ENCODE results near the gene ARHGEF9.
"Not testable (repeated sequence)": the region's sequence is repeated elsewhere in the genome, so short reads cannot be mapped to it uniquely, and the experiment has no call there.

ARHGEF9 gene

DNA sequence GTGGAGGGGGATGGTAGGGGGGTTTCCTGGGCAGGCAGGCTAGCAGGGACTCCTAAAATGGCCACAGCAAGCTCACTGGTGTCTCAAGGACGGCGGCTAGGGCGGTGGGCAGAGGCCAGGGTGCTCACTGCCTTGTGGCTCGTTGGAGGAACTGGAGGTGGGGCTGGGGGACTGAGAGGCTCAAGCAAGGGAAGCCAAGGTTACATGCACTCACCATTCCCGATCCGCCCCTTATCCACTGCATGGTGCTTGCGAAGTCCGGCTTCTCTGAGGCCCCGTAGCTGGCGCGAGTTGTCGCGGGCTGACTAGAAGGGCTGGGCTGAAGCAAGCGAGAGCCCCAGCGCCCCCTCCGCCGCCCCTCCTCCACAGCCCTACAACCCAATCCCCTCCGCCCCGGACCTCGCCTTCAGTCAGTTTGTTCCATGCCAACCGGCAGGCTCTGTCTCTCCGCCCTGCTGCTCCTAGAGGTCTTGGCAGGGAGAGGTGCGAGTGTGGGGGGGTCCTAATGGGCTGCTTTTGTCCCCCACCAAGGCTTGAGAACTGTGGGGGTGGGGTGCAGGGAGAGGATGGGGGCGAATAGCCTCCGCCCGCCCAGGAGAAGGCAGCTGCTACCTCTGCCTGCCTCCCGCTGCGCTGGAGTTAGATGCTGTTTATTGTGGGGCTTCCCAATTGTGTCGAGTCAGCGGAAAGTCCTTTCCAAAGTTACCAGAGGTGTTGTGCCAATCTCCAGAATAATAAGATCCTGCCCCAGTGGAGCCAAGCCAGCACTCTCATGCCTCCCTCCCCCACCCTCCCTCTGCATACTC lies at the start of gene ARHGEF9:
TSS of gene ARHGEF9 (minus strand) at position 313 of the 806 bp plus-strand sequence. CDS start at position 244, 69 bp downstream.
- ATAC-seq = no peak

DNA sequence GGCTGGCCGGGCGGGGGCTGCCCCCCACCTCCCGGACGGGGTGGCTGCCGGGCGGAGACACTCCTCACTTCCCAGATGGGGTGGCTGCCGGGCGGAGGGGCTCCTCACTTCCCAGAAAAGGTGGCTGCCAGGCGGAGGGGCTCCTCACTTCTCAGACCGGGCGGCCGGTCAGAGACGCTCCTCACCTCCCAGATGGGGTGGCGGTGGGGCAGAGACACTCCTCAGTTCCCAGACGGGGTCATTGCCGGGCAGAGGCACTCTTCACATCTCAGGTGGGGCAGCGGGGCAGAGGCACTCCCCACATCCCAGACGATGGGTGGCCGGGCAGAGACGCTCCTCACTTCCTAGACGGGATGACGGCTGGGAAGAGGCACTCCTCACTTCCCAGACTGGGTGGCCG lies 40.4 kb upstream of the ARHGEF9 start:
- not testable (repeated sequence) for ATAC-seq

DNA sequence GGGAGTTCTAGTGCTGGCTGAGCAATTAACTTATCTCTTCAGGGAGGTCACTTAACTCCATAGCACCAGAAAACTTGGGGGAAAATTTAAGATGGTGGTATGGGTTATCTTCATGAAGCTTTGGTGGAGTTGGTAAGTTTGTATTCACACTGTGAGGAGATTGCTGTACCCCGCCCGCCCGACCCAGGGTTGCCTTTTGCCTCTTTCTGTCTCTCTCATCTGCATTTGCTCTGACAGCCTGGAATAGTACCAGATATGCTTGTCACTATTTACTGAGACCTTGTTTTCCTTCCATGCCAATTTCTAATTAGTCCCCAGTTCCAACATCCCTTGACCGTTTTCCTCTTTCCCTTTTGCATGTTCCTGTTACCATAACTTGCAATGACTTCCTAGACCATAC lies 33.1 kb upstream of the ARHGEF9 start:
- no peak for ATAC-seq

DNA sequence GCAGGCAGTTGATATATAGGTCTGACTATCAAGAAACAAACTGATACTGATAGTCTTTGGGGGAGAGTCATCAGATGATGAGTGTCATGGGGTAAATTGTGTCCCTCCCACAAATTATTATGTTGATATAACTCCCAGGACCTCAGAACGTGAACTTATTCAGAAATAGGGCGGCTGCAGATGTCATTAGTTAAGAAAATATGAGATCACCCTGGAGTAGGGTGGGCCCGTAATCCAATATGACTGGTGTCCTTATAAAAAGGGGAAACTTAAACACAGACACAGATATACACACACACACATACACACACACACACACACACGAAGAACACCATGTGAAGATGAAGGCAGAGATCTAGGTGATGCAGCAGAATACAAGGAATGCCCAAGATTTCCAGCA lies 32.7 kb upstream of the ARHGEF9 start:
- ATAC-seq = no peak

DNA sequence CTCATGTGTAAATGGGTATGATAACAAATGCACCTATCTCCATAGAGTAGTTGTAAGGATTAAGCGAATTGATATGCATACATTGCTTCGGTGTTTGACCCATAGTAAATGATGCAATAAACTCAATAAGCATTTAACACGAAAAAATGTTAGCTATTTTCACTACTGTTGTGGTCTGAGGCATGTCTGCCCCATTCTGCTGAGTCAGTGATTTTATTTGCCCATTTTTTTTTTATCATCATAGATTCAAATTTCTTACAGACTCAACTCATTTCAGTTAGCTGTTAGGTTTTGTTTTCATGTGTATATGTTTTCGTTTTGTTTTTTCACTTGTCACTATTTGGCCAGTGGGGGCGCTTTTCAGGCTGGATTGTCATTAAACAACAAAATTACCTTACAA lies 27.8 kb upstream of the ARHGEF9 start:
- no peak for ATAC-seq

DNA sequence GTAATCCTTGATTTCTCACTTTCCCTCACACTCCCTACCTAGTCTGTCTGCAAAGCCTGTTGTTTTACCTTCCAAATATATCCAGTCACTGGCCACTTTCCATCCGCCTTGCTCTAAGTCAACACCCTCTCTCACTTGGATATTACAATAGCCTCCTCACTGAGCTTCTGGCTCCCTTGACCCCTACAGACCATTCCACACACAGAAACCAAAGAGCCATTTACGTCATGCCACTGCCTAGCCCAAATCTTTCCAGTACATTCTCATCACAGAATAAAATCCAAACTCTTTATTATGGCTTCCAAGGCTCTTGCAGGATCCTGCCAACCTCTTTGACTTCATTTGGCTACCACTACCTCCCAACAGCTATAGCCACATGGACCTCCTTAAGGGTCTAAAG lies 25.7 kb upstream of the ARHGEF9 start:
- no peak for ATAC-seq

DNA sequence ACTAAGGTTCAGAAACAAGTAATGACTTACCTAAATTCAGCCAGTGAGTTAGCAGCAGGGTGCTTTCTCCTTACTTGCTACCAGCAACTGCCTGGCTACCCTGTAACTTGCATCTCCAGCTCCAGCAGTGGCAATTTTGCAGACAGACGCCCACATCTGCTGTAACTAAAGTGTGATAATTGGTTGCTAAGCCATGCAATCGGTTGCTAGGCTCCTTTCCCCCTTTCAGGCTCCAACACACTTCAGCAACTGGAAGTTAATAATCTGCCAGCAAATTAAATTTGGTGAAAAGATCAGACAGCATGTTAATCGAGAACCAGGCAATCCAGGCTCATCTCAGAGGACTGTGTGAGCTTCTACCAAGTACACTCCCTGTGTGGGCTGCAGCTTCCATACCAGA lies 24.2 kb upstream of the ARHGEF9 start:
- no peak for ATAC-seq

DNA sequence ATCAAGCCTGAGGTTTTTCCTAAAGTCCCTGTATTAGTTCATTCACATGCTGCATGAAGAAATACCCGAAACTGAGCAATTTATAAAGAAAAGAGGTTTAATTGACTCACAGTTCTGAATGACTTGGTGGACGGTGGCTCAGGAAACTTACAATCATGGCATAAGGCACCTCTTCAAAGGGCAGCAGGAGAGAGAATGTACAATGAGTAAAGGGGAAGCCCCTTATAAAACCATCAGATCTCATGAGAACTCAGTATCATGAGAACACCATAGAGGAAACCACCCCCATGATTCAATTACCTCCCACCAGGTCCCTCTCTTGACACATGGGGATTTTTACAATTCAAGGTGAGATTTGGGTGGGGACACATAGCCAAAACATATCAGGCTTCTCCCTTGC lies 10.4 kb upstream of the ARHGEF9 start:
- peak; percentile 63 to 75 for ATAC-seq

DNA sequence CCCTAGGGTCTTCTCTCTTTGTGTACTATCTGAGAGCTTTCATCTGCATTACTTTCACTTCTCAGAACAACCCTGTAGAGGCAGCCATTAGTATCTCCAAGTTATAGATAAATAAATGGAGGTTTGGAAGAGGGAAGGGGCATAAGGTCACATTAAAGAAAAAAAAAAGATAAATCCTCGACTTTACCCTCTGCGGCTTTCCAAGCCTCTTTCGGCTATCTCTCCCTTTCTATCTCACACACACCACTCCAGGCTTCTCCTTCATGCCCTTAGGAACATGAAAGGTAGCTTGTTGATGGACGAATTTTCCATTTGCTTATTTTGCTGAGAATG lies 660 bp upstream of the ARHGEF9 start:
- ATAC-seq = no peak

DNA sequence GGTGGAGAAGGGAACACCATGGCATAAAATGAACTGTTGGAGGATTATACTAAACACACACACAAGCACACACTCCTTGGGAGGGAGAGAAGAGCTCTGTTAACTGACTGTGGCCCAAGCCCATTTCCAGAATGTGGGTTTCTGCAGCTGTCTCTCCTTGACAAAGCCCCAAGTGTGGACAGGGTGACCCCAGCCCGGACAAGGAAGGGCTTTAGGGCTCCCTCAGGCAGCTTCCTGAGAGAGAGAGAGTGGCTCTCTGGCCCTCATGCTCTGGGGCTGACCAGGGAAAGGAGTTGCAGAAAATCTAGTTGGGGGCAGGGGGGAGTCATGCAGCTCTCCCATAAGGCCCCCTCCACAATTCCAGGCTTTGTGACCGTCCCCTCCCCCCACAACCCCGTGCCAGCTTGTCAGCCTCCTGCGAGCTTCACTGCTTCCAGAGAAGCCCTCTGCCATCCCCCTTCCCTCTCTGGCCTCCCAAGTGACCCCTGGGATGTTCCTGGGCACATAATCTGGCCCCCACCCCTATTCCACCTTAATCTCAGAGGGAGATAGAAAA lies 590 bp downstream of the ARHGEF9 start:
- no peak for ATAC-seq

DNA sequence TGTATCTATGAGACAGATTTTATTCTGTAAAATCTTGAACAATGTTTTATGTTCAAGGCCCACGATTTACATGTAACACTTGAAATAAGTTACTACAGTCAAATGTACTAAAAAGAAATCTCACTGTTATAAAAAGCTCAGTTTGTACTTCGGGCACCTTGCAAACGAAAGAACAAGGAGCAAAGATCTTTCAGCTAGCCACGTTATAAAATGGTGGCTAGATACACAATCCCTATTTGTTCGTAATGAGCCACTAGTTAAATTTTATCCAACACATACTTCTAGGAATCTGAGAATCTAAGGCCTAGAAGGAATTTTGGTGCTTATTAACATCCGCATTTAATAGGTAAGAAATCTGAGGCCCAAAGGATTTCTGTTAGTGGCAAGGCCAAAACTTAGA lies 2.5 kb downstream of the ARHGEF9 start:
- ATAC-seq = no peak

DNA sequence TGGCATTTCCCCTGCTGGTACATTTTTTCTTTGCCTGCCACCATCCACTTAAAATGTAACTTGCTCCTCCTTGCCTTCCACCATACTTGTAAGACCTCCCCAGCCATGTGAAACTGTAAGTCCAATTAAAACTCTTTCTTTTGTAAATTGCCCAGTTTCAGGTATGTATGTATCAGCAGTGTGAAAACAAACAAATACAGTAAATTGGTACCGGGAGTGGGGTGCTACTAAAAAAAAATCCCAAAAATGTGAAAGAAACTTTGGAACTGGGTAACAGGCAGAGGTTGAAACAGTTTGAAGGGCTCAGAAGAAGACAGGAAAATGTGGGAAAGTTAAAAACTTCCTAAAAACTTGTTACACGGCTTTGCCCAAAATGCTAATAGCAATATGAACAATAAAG lies 16.3 kb downstream of the ARHGEF9 start:
- no peak for ATAC-seq

DNA sequence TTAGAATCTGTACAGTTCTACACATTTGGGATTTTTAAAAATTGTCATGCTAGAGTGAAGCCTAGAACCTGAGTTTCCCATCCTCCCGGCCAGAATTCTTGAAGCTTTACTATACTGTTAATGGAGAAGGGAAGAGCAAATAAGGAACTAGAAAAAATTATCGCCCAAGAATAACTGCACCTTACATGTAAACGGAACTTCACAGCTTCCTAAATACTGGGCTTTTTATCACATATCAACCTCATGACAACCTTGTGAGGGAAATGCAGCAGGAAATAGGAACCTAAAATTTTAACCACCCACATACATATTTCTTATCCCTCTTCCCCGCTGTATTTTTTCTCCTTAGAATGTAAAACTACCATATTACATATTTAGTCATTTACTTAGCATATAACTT lies 19.3 kb downstream of the ARHGEF9 start:
- ATAC-seq = no peak

DNA sequence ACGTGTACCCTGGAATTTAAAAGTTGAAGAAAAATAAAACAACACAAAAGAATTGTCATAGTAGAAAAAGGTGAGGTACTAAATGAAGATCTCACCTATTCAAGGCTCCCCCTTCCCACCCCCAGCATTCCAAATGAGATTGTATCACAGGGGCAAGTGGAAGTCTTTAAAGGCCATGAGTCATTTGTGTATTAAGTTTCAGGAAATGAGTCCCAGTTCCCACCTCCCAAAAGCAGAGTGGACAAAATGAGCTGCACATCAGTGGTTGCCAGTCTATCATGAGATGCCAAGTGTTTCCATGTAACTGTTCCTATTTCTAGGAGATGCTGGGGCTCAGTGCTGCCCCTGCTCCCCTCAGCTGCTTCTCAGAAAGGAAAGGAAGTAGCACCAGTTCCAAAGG lies 20.1 kb downstream of the ARHGEF9 start:
- ATAC-seq = no peak

DNA sequence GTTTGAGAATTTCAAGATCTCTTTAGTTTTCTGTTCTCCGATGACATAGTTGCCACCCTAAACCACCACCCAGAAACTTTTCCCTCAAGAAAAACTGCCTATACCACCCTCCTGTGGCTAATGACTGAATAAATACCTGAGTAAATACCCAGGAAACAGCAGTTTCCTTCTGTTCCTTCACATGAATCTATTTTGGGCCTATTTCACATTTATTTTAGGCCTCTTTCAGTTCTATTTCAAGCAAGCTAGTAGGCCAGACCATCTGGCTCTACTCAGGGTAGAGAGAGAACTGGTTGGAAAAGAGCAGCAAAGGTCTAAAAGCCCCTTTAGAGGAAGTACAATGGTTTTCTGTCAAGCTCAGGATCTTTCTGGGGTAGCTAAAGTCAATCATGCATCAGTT lies 23.4 kb downstream of the ARHGEF9 start:
- no peak for ATAC-seq

DNA sequence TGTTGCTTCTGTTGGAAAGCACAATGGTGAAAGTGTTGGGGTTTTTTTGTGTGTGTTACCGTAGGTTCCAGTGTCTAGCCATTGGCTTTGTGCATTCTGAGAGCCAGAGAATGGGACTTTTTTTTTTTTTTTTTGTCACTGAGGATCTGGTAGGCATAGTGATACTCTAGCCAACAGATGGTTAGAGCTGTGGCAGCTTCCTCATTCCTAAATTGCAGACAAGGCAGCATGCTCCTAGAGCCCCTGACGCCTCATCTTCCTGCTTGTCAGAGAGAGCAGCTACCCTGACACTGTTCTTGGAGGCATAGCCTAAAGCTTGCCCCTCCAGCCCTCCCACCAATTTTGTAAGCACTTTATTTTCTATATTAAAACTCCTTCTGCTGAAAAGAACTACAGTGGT lies 27.0 kb downstream of the ARHGEF9 start:
- ATAC-seq = no peak

DNA sequence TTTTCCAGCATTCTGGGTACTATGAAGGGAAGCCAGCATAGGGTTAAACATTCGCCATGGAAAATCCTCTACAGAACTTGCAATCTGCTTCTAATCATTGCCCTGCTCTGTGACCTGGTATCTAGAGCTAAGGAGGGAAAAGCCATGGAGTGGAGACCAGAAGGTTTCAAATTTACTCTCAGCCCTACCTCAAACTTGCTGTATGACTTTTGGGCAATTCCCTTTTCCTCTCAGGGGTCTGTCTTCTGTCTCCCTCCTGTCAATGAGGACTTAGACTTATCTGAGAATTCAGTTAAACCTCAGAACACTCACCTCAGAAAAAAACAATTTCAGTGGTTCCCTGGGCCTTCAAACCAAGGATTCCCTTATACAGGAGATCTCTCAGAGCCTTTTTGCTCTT lies 29.1 kb downstream of the ARHGEF9 start:
- ATAC-seq = no peak

DNA sequence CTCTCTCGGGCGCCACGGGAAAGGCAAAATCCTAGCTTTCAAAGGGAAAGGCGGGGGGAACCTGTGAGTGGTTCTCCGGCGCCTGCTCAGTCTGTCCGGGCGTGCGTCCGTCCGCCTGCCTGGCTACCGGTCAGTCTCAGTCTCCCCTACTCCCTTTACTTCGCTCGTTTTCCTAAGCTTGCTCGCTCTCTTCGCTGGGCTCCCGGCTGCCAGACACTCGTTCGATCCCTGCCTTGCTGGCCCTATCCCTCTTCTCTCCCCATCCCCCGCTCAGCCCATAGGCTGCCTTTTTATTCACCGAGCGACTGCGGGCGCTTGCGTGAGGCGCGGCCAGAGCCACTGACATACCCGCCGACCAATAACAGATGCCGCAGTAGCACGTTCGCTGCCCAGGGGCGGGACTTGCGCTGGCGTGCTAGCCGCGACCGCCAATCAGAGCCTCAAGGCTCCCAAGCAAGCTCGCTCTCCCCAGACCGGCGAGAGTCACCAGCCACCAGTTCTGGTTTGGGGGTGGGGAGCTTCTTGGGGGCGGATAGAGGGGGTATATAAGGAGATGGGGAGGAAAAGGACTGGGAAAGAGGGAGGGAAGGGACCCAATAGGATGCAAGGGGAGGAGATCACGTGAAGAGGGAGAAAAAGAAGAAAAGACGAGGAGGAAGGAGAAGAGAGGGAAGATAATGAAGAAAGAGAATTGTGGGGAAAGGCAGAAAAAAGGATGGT lies 30.0 kb downstream of the ARHGEF9 start:
- peak; percentile 98 for ATAC-seq

DNA sequence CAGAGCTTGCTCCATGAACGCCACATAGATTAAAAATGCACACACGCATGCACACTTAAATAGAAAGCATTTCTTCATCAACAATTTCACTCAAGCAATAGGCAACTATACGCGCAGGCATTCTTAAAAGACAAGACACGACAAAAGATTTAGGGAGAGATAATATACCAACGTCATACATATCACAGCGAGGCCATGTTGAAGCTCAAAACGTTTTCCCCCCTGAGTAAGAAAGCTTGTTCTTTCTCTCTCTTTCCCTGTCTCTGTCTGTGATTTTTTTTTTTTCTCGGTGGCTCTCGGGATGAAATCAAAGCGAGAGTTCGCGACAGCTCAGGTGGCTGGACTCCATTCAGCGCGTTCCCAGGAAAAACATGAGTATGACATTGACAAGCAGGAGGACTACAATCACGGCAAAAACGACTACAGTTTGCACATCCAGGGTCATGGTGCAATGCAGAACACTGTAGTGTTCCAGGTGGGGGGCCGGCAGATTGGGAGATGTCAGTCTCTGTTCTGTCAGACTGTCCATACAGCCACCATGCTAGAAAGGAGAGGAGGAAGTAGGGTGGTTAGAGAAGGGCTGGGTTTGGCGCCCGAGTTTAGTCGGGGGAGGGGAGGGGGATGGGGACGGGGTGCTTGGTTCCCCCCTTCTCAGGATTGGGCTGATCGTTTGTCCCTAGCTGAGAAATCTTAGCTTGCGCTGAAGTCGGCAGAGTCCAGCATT lies 30.7 kb downstream of the ARHGEF9 start:
- peak; percentile 9 to 15 for ATAC-seq

DNA sequence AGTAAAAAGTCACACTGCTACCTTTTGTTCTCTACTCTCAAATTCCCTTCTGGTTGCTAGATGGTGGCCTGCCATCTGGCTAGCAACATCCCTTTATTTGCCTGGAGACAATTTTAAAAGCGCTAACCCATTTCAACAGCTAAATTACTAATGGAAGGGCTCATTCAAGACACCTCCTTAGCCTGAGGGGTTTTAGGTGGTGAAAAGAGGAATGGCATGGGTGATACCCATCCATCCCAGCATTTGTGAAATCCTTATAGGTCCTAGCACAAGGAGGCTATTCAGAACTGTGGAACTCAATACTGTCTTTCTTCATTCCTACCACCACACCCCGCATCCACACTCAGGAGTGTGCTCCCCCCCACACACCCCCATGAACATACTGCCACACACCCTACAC lies 33.5 kb downstream of the ARHGEF9 start:
- no peak for ATAC-seq

DNA sequence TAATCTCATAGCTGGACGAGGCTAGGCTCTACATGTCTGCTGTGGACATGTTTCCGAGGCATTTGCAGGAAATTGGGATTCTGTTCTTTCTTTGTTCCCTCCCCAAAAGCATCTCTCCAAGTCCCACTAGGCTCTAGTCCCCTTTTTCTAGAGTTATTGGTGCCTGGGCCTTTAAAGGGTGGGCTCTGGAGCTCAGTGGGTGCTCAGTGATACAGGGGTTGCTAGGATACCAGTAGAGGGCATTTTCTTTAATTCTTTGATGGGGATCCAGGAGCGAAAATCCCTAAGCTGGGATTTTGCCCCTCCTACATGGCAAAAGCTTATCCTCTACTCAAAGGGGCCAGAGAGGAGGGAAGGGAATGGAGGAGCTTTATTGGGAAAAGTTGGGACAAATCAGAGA lies 34.2 kb downstream of the ARHGEF9 start:
- ATAC-seq = no peak

DNA sequence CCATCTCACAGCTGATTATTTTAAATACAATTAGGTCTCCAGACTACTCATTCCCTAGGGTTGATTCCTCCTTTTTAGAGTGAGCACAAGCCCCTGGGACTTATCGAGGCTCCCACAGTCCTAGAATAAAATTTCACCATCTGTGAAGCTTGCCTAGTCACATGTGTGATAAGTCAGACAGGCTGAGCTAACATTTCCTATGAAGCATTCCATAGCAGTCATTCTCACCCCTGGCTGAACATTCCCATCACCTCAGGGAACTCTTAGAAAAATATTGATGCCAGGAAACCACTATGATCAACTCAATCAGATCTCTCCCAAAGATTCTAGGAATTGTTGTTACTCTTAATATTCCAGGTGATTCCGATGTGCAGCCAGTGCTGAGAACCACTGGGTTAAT lies 37.7 kb downstream of the ARHGEF9 start:
- ATAC-seq = no peak

DNA sequence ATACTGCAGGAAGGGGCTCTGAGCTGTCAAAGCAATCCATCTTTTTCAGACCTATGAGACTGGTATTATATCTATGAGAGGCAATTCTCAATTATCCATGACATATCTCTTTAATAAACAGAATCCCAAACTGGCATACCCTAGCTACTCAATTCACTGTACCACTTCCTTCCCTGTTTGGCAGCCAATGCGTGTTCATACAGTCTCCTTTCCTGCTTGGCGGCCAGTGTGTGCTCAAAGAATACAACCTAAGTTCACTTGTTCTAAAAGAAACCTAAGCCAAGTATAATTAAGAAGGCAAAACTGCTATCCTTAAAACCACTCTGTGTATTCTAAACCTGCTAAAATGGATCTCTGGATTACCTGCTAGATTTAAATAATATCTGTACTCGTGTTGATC lies 38.3 kb downstream of the ARHGEF9 start:
- ATAC-seq = no peak

DNA sequence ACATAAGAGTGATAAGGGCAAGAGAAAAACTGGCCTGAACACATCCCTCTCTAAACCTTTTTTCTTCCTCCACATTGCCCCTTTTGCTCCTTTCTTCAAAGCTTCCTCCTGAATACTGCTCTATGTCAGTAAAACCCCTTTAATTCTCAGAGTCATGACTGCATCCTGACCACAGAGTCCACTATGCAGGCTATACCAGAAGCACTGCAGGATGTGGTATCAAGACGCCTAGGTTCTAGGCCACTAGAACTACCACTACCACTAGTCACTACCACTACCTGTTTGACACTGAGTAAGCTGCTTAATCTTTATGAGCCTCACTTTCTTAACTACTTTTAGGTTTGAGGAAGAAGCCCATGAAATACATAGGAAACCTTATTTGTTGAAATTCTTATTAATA lies 38.7 kb downstream of the ARHGEF9 start:
- ATAC-seq = peak; percentile 95 to 97
